MM.1S (cell line): ENCODE results near the gene SERPINB6.

Experiments
- CTCF ChIP-seq: fragments of 300-600 bp; sonication (generic); IDR thresholded peaks from 2 replicates; pipeline ENCODE4 v1.5.1; 2016; ENCODE audit warnings: antibody characterized with exemption, low read length, mixed read lengths
- EZH2 ChIP-seq: fragments of 300-600 bp; sonication (generic); optimal IDR thresholded peaks from 2 replicates; pipeline ENCODE3; 2017; ENCODE audit warnings: low read depth, mild to moderate bottlenecking, antibody characterized with exemption, low read length, mixed read lengths

GRCh38 chr6:3009930-3010329 is 38.6 kb upstream of the SERPINB6 start:
- no peak for TF ChIP-seq CTCF
- no peak for TF ChIP-seq EZH2
